SK-N-SH (cell line): ENCODE data around the gene CCDC141. TPM values are rescaled to one million over a fixed set of nuclear protein-coding genes. Genes with fewer than 3 reads are reported as not detected.

ENCODE experiments used
- CTCF ChIA-PET: fragments of 300-600, 350-600 bp; formaldehyde crosslinking; extraction: SDS; loops from one replicate; lab custom pipeline; 2021; lab: Yijun Ruan, JAX
- POLR2A ChIA-PET: fragments of 350-600 bp; sonication (Branson Sonifier 250); formaldehyde crosslinking; extraction: SDS; loops from one replicate; lab custom pipeline; 2020; ENCODE audit warnings: antibody characterized with exemption, inconsistent platforms; lab: Yijun Ruan, JAX
- DNase-seq: peaks from one replicate; pipeline ENCODE4 v3.0.0; 2012
- H2AFZ ChIP-seq: fragments of 200-600 bp; sonication (generic); 2 replicates; pipeline ENCODE4 v1.8.1; 2016; ENCODE audit warnings: antibody characterized with exemption, mild to moderate bottlenecking, low read depth
- H3F3A ChIP-seq: fragments of 200-600 bp; sonication (generic); replicated peaks from 2 replicates; pipeline ENCODE3; 2016; ENCODE audit warnings: antibody characterized with exemption, mild to moderate bottlenecking; ENCODE audit not compliant: insufficient read depth
- H3K27ac ChIP-seq, 2 experiments: fragments of 200-500 bp in 1 of 2; fragments of 200-600 bp in 1 of 2; sonication (Bioruptor generic) in 1 of 2; sonication (generic), shearing (Covaris generic) in 1 of 2; 2 replicates each; pipeline versions ENCODE4 v1.5.1 to v1.6.1; 2014 to 2016; ENCODE audit warnings: low read depth in 2 of 2, inconsistent platforms in 1 of 2, low read length in 1 of 2, mild to moderate bottlenecking in 1 of 2, mixed read lengths in 1 of 2
- H3K27me3 ChIP-seq: fragments of 200-600 bp; sonication (generic), shearing (Covaris generic); 2 replicates; pipeline ENCODE4 v1.6.1; 2016; ENCODE audit warnings: mixed run types; ENCODE audit not compliant: insufficient read depth
- H3K36me3 ChIP-seq, 2 experiments: fragments of 200-500 bp in 1 of 2; fragments of 200-600 bp in 1 of 2; sonication (Bioruptor generic) in 1 of 2; sonication (generic) in 1 of 2; replicated peaks in 1 of 2; 2 replicates each; pipeline versions ENCODE3 to v1.5.1; 2014 to 2016; ENCODE audit warnings: low read length in 1 of 2, mild to moderate bottlenecking in 1 of 2; ENCODE audit not compliant: insufficient read depth in 2 of 2, control insufficient read depth in 1 of 2
- H3K4me1 ChIP-seq, 2 experiments: fragments of 200-500 bp in 1 of 2; fragments of 200-600 bp in 1 of 2; sonication (Bioruptor generic) in 1 of 2; sonication (generic), shearing (Covaris generic) in 1 of 2; 2 replicates each; pipeline versions ENCODE4 v1.5.1 to v1.6.1; 2014 to 2016; ENCODE audit warnings: low read depth in 1 of 2, low read length in 1 of 2, mixed run types in 1 of 2; ENCODE audit not compliant: insufficient read depth in 2 of 2, control insufficient read depth in 1 of 2
- H3K4me2 ChIP-seq: fragments of 200-600 bp; sonication (generic), shearing (Covaris generic); 2 replicates; pipeline ENCODE4 v1.6.1; 2017; ENCODE audit warnings: mixed run types
- H3K4me3 ChIP-seq, 2 experiments: fragments of 200-500 bp in 1 of 2; fragments of 200-600 bp in 1 of 2; sonication (Bioruptor generic) in 1 of 2; sonication (generic), shearing (Covaris generic) in 1 of 2; 2 replicates each; pipeline versions ENCODE4 v1.5.1 to v1.8.1; 2014 to 2016; ENCODE audit warnings: low read depth in 2 of 2, inconsistent platforms in 1 of 2, low read length in 1 of 2, mild to moderate bottlenecking in 1 of 2, mixed read lengths in 1 of 2, moderate library complexity in 1 of 2
- H3K79me2 ChIP-seq: fragments of 200-600 bp; sonication (generic); 2 replicates; pipeline ENCODE4 v1.8.1; 2017; ENCODE audit warnings: mild to moderate bottlenecking; ENCODE audit not compliant: insufficient read depth
- H3K9ac ChIP-seq: fragments of 200-600 bp; sonication (generic); 2 replicates; pipeline ENCODE4 v1.6.1; 2017; ENCODE audit warnings: mixed run types
- H3K9me2 ChIP-seq: fragments of 200-600 bp; sonication (generic); 2 replicates; pipeline ENCODE4 v1.6.1; 2017; ENCODE audit warnings: mixed run types
- H3K9me3 ChIP-seq: fragments of 200-600 bp; sonication (generic); 2 replicates; pipeline ENCODE4 v1.6.1; 2017; ENCODE audit warnings: mixed run types, mild to moderate bottlenecking, moderate library complexity
- H4K20me1 ChIP-seq: fragments of 200-600 bp; sonication (generic); 2 replicates; pipeline ENCODE4 v1.6.1; 2017; ENCODE audit warnings: mild to moderate bottlenecking, mixed run types; ENCODE audit not compliant: insufficient read depth
- EP300 ChIP-seq, 2 experiments: IDR thresholded peaks; 2 replicates each; pipeline versions ENCODE4 v1.4.0 to v1.6.1; 2012; ENCODE audit warnings: borderline replicate concordance in 1 of 2, low read depth in 1 of 2, low read length in 1 of 2
- EZH2phosphoT487 ChIP-seq: fragments of 200-600 bp; sonication (generic); IDR thresholded peaks from 2 replicates; pipeline ENCODE4 v1.6.1; 2017; ENCODE audit warnings: low read depth, mixed run types, mild to moderate bottlenecking, antibody characterized with exemption, moderate library complexity, borderline replicate concordance
- GATA2 ChIP-seq: sonication (generic); formaldehyde crosslinking; IDR thresholded peaks from 2 replicates; pipeline ENCODE4 v1.5.0; 2020; ENCODE audit warnings: mild to moderate bottlenecking, missing genetic modification reagents
- MEF2A ChIP-seq: IDR thresholded peaks from 2 replicates; pipeline ENCODE4 v1.4.0; 2012; ENCODE audit warnings: low read depth, borderline replicate concordance
- NRF1 ChIP-seq: IDR thresholded peaks from 2 replicates; pipeline ENCODE4 v1.6.1; 2012; ENCODE audit warnings: low read depth, mild to moderate bottlenecking, low read length
- RFX5 ChIP-seq: IDR thresholded peaks from 2 replicates; pipeline ENCODE4 v1.6.1; 2012; ENCODE audit warnings: mild to moderate bottlenecking, improper control_type of control experiment, low read length
- RXRA ChIP-seq: IDR thresholded peaks from 2 replicates; pipeline ENCODE4 v1.4.0; 2012; ENCODE audit warnings: low read depth, mild to moderate bottlenecking, borderline replicate concordance
- TAF1 ChIP-seq: IDR thresholded peaks from 2 replicates; pipeline ENCODE4 v1.6.1; 2012; ENCODE audit warnings: low read depth, mild to moderate bottlenecking, low read length, moderate library complexity, borderline replicate concordance
- TEAD4 ChIP-seq: IDR thresholded peaks from 2 replicates; pipeline ENCODE4 v1.4.0; 2012; ENCODE audit warnings: mild to moderate bottlenecking, borderline replicate concordance; ENCODE audit not compliant: insufficient read depth
- YY1 ChIP-seq: IDR thresholded peaks from 2 replicates; pipeline ENCODE4 v1.4.0; 2012; ENCODE audit warnings: low read depth, mild to moderate bottlenecking
- WGBS: methylation state at CpG from one replicate; pipeline ENCODE4 v1.1.6; 2017; ENCODE audit warnings: low lambda C conversion rate; 5-methylcytosine and 5-hydroxymethylcytosine counted together
- polyA plus RNA-seq, 3 experiments: library from polyadenylated mRNA; depleted of rRNA; stranded (reverse); fragments of >200 nt; gene quantifications; 2 replicates each; pipeline ENCODE4 v1.2.3, GENCODE V29; 2012
- TF ChIP-seq, protein P1 (sequence below): fragments of 150-350 bp; IDR thresholded peaks from 2 replicates; pipeline ENCODE4 v1.6.1; 2017; ENCODE audit warnings: antibody characterized with exemption, low read length, low read depth, borderline replicate concordance
- TF ChIP-seq, protein P2 (sequence below): fragments of 150-350 bp; IDR thresholded peaks from 2 replicates; pipeline ENCODE4 v1.6.1; 2016; ENCODE audit warnings: mild to moderate bottlenecking, low read depth, low read length
- TF ChIP-seq, protein P3 (sequence below): IDR thresholded peaks from 2 replicates; pipeline ENCODE4 v1.4.0; 2012; ENCODE audit warnings: low read depth
- TF ChIP-seq, protein P4 (sequence below): IDR thresholded peaks from 2 replicates; pipeline ENCODE4 v1.6.1; 2012; ENCODE audit warnings: mild to moderate bottlenecking, low read depth, low read length, moderate library complexity

CCDC141 gene
- polyA plus RNA-seq, 1 of the 3 experiments (the other 2 are of a cell fraction): 0.02 TPM

DNA sequence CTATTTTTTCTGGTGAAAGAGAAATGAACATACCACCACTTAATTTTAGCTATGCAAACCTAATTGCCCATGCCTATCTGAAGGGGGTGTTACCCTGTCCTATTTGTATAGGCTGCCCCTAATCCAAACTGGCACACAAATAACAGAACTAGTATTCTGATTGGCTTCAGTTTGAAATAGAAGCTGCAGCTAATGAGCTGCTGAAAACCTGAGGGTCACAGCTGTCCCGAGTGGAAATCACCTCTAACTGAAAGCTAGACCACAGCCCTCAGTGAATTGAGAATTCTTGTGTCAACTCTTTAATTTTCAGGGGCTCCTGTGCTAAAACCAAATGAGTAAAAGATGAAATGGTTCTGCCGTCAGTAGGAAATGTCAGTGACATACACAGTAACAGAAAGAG, 28.7 kb downstream of the CCDC141 start:
- H3K9me2 ChIP-seq: no peaks in the 10 kb centered on the region
- no peak overlapping the region for H2AFZ ChIP-seq
- H3K4me2 ChIP-seq: no peak overlapping the region
- H3K4me1 ChIP-seq: no peaks in the 10 kb centered on the region
- H3F3A ChIP-seq: no peaks in the 10 kb centered on the region
- H3K9ac ChIP-seq: no peak overlapping the region
- no peak overlapping the region for H3K27ac ChIP-seq
- POLR2A ChIA-PET: no interaction called here
- no peaks in the 10 kb centered on the region for H4K20me1 ChIP-seq
- no peak overlapping the region for H3K4me3 ChIP-seq
- TF ChIP-seq TEAD4 (no peak), RXRA (no peak), TAF1 (no peak), EZH2phosphoT487 (no peak), RFX5 (no peak), MEF2A (no peak), NRF1 (no peak), GATA2 (CRISPR knock-in tag) (no peak), EP300 (IDR thresholded peaks at IDR 0.05; ENCODE audit: borderline replicate concordance in 1 of 2, low read depth in 1 of 2, low read length in 1 of 2) (no peak), YY1 (no peak)
- TF ChIP-seq, protein P1, sequence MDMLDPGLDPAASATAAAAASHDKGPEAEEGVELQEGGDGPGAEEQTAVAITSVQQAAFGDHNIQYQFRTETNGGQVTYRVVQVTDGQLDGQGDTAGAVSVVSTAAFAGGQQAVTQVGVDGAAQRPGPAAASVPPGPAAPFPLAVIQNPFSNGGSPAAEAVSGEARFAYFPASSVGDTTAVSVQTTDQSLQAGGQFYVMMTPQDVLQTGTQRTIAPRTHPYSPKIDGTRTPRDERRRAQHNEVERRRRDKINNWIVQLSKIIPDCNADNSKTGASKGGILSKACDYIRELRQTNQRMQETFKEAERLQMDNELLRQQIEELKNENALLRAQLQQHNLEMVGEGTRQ: no peak
- TF ChIP-seq, protein P2, sequence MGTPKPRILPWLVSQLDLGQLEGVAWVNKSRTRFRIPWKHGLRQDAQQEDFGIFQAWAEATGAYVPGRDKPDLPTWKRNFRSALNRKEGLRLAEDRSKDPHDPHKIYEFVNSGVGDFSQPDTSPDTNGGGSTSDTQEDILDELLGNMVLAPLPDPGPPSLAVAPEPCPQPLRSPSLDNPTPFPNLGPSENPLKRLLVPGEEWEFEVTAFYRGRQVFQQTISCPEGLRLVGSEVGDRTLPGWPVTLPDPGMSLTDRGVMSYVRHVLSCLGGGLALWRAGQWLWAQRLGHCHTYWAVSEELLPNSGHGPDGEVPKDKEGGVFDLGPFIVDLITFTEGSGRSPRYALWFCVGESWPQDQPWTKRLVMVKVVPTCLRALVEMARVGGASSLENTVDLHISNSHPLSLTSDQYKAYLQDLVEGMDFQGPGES: no peak
- TF ChIP-seq, protein P3, sequence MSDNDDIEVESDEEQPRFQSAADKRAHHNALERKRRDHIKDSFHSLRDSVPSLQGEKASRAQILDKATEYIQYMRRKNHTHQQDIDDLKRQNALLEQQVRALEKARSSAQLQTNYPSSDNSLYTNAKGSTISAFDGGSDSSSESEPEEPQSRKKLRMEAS: no peak
- TF ChIP-seq, protein P4, sequence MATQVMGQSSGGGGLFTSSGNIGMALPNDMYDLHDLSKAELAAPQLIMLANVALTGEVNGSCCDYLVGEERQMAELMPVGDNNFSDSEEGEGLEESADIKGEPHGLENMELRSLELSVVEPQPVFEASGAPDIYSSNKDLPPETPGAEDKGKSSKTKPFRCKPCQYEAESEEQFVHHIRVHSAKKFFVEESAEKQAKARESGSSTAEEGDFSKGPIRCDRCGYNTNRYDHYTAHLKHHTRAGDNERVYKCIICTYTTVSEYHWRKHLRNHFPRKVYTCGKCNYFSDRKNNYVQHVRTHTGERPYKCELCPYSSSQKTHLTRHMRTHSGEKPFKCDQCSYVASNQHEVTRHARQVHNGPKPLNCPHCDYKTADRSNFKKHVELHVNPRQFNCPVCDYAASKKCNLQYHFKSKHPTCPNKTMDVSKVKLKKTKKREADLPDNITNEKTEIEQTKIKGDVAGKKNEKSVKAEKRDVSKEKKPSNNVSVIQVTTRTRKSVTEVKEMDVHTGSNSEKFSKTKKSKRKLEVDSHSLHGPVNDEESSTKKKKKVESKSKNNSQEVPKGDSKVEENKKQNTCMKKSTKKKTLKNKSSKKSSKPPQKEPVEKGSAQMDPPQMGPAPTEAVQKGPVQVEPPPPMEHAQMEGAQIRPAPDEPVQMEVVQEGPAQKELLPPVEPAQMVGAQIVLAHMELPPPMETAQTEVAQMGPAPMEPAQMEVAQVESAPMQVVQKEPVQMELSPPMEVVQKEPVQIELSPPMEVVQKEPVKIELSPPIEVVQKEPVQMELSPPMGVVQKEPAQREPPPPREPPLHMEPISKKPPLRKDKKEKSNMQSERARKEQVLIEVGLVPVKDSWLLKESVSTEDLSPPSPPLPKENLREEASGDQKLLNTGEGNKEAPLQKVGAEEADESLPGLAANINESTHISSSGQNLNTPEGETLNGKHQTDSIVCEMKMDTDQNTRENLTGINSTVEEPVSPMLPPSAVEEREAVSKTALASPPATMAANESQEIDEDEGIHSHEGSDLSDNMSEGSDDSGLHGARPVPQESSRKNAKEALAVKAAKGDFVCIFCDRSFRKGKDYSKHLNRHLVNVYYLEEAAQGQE: no peak
- WGBS: 47% methylated on average over 2 of the region's 2 CpGs
- no peaks in the 10 kb centered on the region for H3K9me3 ChIP-seq
- no peak for DNase-seq
- no peaks in the 10 kb centered on the region for H3K79me2 ChIP-seq
- no peaks in the 10 kb centered on the region for H3K36me3 ChIP-seq
- CTCF ChIA-PET: interaction anchor here (0.8 to 1.8 kb wide), 7 partner anchors 9 to 260 kb away, joined by 3 to 8 read pairs (median 4); no protein-coding TSS in a partner anchor
- no peaks in the 10 kb centered on the region for H3K27me3 ChIP-seq
